Smooth muscle cell (in vitro differentiated cells): ENCODE results near the gene TRIP4. TPM values are rescaled to one million over a fixed set of nuclear protein-coding genes. Genes with fewer than 3 reads are reported as not detected.

Experiments used
- DNase-seq: peaks from one replicate; lab custom pipeline; 2025; ENCODE audit not compliant: unreplicated experiment; lab: John Stamatoyannopoulos, UW
- H2AFZ ChIP-seq: fragments of 200-600 bp; sonication (generic); 2 replicates; pipeline ENCODE4 v1.6.0; 2016; ENCODE audit warnings: antibody characterized with exemption, low read depth, mild to moderate bottlenecking
- H3F3A ChIP-seq: fragments of 200-600 bp; sonication (generic); 2 replicates; pipeline ENCODE4 v1.6.0; 2017; ENCODE audit warnings: antibody characterized with exemption, low read depth
- H3K27ac ChIP-seq: fragments of 200-600 bp; sonication (generic); 2 replicates; pipeline ENCODE4 v1.5.1; 2016; ENCODE audit warnings: low read depth, mild to moderate bottlenecking
- H3K27me3 ChIP-seq: fragments of 200-600 bp; sonication (generic); 2 replicates; pipeline ENCODE4 v1.6.1; 2016; ENCODE audit warnings: low read depth, mild to moderate bottlenecking
- H3K36me3 ChIP-seq: fragments of 200-600 bp; sonication (generic); 2 replicates; pipeline ENCODE4 v1.5.1; 2016; ENCODE audit warnings: low read depth
- H3K4me1 ChIP-seq: fragments of 200-600 bp; sonication (generic); 2 replicates; pipeline ENCODE4 v1.5.1; 2016; ENCODE audit warnings: low read depth
- H3K4me2 ChIP-seq: fragments of 200-600 bp; sonication (generic); 2 replicates; pipeline ENCODE4 v1.6.0; 2016; ENCODE audit warnings: mild to moderate bottlenecking
- H3K4me3 ChIP-seq: fragments of 200-600 bp; sonication (generic); 2 replicates; pipeline ENCODE4 v1.5.1; 2016; ENCODE audit warnings: mild to moderate bottlenecking
- H3K79me2 ChIP-seq: fragments of 200-600 bp; sonication (generic); 2 replicates; pipeline ENCODE4 v1.6.0; 2016; ENCODE audit warnings: low read depth, mild to moderate bottlenecking
- H3K9ac ChIP-seq: fragments of 200-600 bp; sonication (generic); 2 replicates; pipeline ENCODE4 v1.6.0; 2016; ENCODE audit warnings: low read depth
- H3K9me3 ChIP-seq: fragments of 200-600 bp; sonication (generic); replicated peaks from 2 replicates; pipeline ENCODE4 v1.5.1; 2016; ENCODE audit warnings: low read depth
- H4K20me1 ChIP-seq: fragments of 200-600 bp; sonication (generic); 2 replicates; pipeline ENCODE4 v1.6.0; 2016; ENCODE audit warnings: low read depth
- CTCF ChIP-seq: fragments of 200-600 bp; sonication (generic); IDR thresholded peaks from 2 replicates; pipeline ENCODE4 v1.5.1; 2017; ENCODE audit warnings: borderline replicate concordance, mild to moderate bottlenecking, antibody characterized with exemption; ENCODE audit not compliant: insufficient read depth, poor library complexity, severe bottlenecking
- WGBS: methylation state at CpG from one replicate; pipeline ENCODE4 v1.1.7; 2016; ENCODE audit warnings: low lambda C conversion rate; 5-methylcytosine and 5-hydroxymethylcytosine counted together
- polyA plus RNA-seq: library from polyadenylated mRNA; unstranded; fragments of >200 nt; fragmentation: Nextera tagmentation; extraction: Ambion mirVana; gene quantifications from 2 replicates; pipeline ENCODE4 v1.2.1, GENCODE V29; 2016
- total RNA-seq: library from RNA; depleted of rRNA; stranded (reverse); fragments of >200 nt; gene quantifications from 2 replicates; pipeline ENCODE4 v1.2.3, GENCODE V29; 2014

The TRIP4 gene
- total and polyA plus RNA-seq, 2 experiments from 2014 or later, result 15.0 to 22.4 TPM

GRCh38 chr15:64430000-64430735 lies 42.5 kb downstream of the TRIP4 start:
- no peak overlapping the region for H2AFZ ChIP-seq
- peaks cover 11% of the 10 kb centered on the region for H3K4me1 ChIP-seq
- peaks cover 20% of the 10 kb centered on the region for H4K20me1 ChIP-seq
- no peaks in the 10 kb centered on the region for H3K9me3 ChIP-seq
- no peak overlapping the region for H3K9ac ChIP-seq
- peaks cover 10% of the 10 kb centered on the region for H3F3A ChIP-seq
- no peaks in the 10 kb centered on the region for H3K79me2 ChIP-seq
- TF ChIP-seq CTCF, result no peak
- peak overlapping the region; percentile 53 for H3K27ac ChIP-seq
- WGBS, result 55% methylated on average over 3 of the region's 3 CpGs
- no peak overlapping the region for H3K4me3 ChIP-seq
- peaks cover 7% of the 10 kb centered on the region for H3K36me3 ChIP-seq
- no peak for DNase-seq
- peak overlapping the region; percentile 12 for H3K4me2 ChIP-seq
- no peaks in the 10 kb centered on the region for H3K27me3 ChIP-seq

- WGBS, result 96% methylated on average over 1 of the region's 1 CpG
- no peak overlapping the region for H3K27ac ChIP-seq
- no peaks in the 10 kb centered on the region for H3K9me3 ChIP-seq
- H3K4me2 ChIP-seq, result no peak overlapping the region
- H3K4me3 ChIP-seq, result no peak overlapping the region
- H3F3A ChIP-seq, result no peaks in the 10 kb centered on the region
- no peak overlapping the region for H3K9ac ChIP-seq
- no peaks in the 10 kb centered on the region for H3K36me3 ChIP-seq
- H2AFZ ChIP-seq, result no peak overlapping the region
- H3K4me1 ChIP-seq, result peaks cover under 1% of the 10 kb centered on the region
- no peak for TF ChIP-seq CTCF
- H3K79me2 ChIP-seq, result no peaks in the 10 kb centered on the region
- H3K27me3 ChIP-seq, result no peaks in the 10 kb centered on the region
- DNase-seq, result no peak
- H4K20me1 ChIP-seq, result no peaks in the 10 kb centered on the region
Observed at GRCh38 chr15:64437982-64438381, 50.3 kb downstream of the TRIP4 start.

GRCh38 chr15:64438653-64439447 lies 51.2 kb downstream of the TRIP4 start:
- WGBS, result 92% methylated on average over 6 of the region's 6 CpGs

More at GRCh38 chr15:64438653-64439447, 51.2 kb downstream of the TRIP4 start:
- DNase-seq, result no peak
- no peak for TF ChIP-seq CTCF
- H3K79me2 ChIP-seq, result no peaks in the 10 kb centered on the region
- no peak overlapping the region for H2AFZ ChIP-seq
- H4K20me1 ChIP-seq, result peaks cover 6% of the 10 kb centered on the region
- H3K4me3 ChIP-seq, result no peak overlapping the region
- H3K27ac ChIP-seq, result no peak overlapping the region
- no peak overlapping the region for H3K4me2 ChIP-seq
- H3K27me3 ChIP-seq, result no peaks in the 10 kb centered on the region
- H3K36me3 ChIP-seq, result no peaks in the 10 kb centered on the region
- no peaks in the 10 kb centered on the region for H3F3A ChIP-seq
- no peaks in the 10 kb centered on the region for H3K9me3 ChIP-seq
- H3K9ac ChIP-seq, result no peak overlapping the region
- peaks cover 7% of the 10 kb centered on the region for H3K4me1 ChIP-seq
